ENCODE measurements around the gene AGBL4. TPM values are rescaled to one million over a fixed set of nuclear protein-coding genes. Genes with fewer than 3 reads are reported as not detected.
"Not testable (repeated sequence)": the region's sequence is repeated elsewhere in the genome, so short reads cannot be mapped to it uniquely, and the experiment has no call there.

The AGBL4 gene
- total and polyA plus RNA-seq, 2 of the 13 experiments (the other 11 are each of a cell fraction or from before 2014, with no cell fraction given): not detected

DNA sequence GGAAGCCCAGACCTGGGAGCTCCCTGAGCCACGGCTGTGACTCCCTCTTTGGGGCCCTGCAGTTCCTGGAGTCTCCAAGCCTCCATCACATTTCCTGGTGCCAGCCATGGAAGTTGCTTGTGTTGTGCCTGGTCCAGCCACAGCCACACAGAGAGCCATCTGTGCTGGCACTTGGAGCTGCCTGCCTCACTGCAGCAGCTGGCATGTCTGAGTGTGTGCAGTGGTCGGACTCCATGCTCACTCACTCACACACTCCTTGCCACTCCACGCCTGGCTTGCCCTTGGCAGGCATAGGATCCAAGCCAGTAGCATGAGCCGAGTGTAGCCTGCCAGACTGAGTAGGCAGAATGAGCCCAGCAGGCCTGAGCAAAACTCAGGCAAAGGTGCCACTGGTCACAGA is 730.7 kb downstream of the AGBL4 start (continued):
- TF ChIP-seq, protein P1, sequence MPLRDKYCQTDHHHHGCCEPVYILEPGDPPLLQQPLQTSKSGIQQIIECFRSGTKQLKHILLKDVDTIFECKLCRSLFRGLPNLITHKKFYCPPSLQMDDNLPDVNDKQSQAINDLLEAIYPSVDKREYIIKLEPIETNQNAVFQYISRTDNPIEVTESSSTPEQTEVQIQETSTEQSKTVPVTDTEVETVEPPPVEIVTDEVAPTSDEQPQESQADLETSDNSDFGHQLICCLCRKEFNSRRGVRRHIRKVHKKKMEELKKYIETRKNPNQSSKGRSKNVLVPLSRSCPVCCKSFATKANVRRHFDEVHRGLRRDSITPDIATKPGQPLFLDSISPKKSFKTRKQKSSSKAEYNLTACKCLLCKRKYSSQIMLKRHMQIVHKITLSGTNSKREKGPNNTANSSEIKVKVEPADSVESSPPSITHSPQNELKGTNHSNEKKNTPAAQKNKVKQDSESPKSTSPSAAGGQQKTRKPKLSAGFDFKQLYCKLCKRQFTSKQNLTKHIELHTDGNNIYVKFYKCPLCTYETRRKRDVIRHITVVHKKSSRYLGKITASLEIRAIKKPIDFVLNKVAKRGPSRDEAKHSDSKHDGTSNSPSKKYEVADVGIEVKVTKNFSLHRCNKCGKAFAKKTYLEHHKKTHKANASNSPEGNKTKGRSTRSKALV (CRISPR knock-in tag; IDR thresholded peaks at IDR 0.05): no peak
- no peak for TF ChIP-seq ZMYM2 (CRISPR knock-in tag; IDR thresholded peaks at IDR 0.05)
- no peak for TF ChIP-seq ZBTB42 (CRISPR knock-in tag; IDR thresholded peaks at IDR 0.05)
- no peak for TF ChIP-seq BCL6 (CRISPR knock-in tag; IDR thresholded peaks at IDR 0.05)
- no peak for TF ChIP-seq ZFY (CRISPR knock-in tag; IDR thresholded peaks at IDR 0.05)
- TF ChIP-seq AGO1 (IDR thresholded peaks at IDR 0.05; ENCODE audit: low read depth, low read length, poor library complexity, severe bottlenecking): no peak
- no peak for TF ChIP-seq ZNF720 (CRISPR knock-in tag; IDR thresholded peaks at IDR 0.05)
- no peak for TF ChIP-seq ZIK1 (CRISPR knock-in tag; IDR thresholded peaks at IDR 0.05; ENCODE audit: borderline replicate concordance, low read depth)
- TF ChIP-seq RCOR2 (CRISPR knock-in tag; IDR thresholded peaks at IDR 0.05): no peak
- no peak for TF ChIP-seq KMT2A (CRISPR knock-in tag; IDR thresholded peaks at IDR 0.05)

DNA sequence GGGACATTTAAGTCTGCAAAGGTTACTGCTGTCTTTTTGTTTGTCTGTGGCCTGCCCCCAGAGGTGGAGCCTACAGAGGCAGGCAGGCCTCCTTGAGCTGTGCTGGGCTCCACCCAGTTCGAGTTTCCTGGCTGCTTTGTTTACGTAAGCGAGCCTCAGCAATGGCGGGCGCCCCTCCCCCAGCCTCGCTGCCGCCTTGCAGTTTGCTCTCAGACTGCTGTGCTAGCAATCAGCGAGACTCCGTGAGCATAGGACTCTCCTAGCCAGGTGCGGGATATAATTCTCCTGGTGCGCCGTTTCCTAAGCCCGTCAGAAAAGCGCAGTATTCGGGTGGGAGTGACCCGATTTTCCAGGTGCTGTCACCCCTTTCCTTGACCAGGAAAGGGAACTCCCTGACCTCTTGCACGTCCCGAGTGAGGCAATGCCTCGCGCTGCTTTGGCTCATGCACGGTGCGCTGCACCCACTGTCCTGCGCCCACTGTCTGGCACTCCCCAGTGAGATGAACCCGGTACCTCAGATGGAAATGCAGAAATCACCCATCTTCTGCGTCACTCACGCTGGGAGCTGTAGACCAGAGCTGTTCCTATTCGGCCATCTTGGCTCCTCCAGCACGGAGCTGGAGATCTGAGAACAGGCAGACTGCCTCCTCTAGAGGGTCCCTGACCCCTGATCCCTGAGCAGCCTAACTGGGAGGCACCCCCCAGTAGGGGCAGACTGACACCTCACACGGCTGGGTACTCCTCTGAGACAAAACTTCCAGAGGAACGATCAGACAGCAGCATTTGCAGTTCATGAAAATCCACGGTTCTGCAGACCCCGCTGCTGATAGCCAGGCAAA is 766.3 kb downstream of the AGBL4 start:
- CTCF ChIA-PET (ENCODE audit: low intra/inter-chr PET ratio, low total read pairs); H3K79me2 ChIP-seq (ENCODE audit: insufficient read depth, low read length); in situ Hi-C loops (cut with HindIII; ENCODE audit: extremely low pct_ligation_motif_present, low pct_unique_long_range_greater_than_20kb); H3K4me1 ChIP-seq (ENCODE audit: insufficient read depth, low read length); H3K27ac ChIP-seq (ENCODE audit: extremely low read length, insufficient read depth, low read length); H4K20me1 ChIP-seq (ENCODE audit: insufficient read depth, low read length); ATAC-seq; H3K4me3 ChIP-seq (replicated peaks in 1 of 3; ENCODE audit: insufficient read depth in 1 of 3, low read depth in 2 of 3, low read length in 3 of 3); H3K9ac ChIP-seq (ENCODE audit: insufficient read depth, low read depth, low read length); BruUV-seq (replicated peaks); H3K4me2 ChIP-seq (ENCODE audit: low read depth, low read length); H2AFZ ChIP-seq (ENCODE audit: low read length); intact Hi-C loops (cut with micrococcal nuclease; ENCODE audit: unreplicated experiment); POLR2A ChIA-PET; H3K36me3 ChIP-seq (replicated peaks in 1 of 2; ENCODE audit: control insufficient read depth in 1 of 2, insufficient read depth in 2 of 2, low read length in 2 of 2); H3K27me3 ChIP-seq (ENCODE audit: control insufficient read depth in 1 of 2, insufficient read depth in 2 of 2, low read length in 2 of 2); DNase-seq (ENCODE audit: low spot score); FAIRE-seq: not testable (repeated sequence)
- H3K9me3 ChIP-seq (ENCODE audit: low read length): peaks cover 43% of the 10 kb centered on the region
- WGBS (ENCODE audit: low lambda C conversion rate): 26% methylated on average over 6 of the region's 32 CpGs
- TF ChIP-seq, protein P2, sequence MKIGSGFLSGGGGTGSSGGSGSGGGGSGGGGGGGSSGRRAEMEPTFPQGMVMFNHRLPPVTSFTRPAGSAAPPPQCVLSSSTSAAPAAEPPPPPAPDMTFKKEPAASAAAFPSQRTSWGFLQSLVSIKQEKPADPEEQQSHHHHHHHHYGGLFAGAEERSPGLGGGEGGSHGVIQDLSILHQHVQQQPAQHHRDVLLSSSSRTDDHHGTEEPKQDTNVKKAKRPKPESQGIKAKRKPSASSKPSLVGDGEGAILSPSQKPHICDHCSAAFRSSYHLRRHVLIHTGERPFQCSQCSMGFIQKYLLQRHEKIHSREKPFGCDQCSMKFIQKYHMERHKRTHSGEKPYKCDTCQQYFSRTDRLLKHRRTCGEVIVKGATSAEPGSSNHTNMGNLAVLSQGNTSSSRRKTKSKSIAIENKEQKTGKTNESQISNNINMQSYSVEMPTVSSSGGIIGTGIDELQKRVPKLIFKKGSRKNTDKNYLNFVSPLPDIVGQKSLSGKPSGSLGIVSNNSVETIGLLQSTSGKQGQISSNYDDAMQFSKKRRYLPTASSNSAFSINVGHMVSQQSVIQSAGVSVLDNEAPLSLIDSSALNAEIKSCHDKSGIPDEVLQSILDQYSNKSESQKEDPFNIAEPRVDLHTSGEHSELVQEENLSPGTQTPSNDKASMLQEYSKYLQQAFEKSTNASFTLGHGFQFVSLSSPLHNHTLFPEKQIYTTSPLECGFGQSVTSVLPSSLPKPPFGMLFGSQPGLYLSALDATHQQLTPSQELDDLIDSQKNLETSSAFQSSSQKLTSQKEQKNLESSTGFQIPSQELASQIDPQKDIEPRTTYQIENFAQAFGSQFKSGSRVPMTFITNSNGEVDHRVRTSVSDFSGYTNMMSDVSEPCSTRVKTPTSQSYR (CRISPR knock-in tag; IDR thresholded peaks at IDR 0.05; ENCODE audit: borderline replicate concordance): peak; percentile 41; the same call in 1 of the 2 replicates
